Epithelial cell of prostate (primary cell): ENCODE data around the gene MDFIC.

ENCODE experiments used
- DNase-seq: peaks from one replicate; pipeline ENCODE4 v3.0.0-alpha.2; 2011; ENCODE audit warnings: low read depth, low spot score
- H3K27ac ChIP-seq: fragments of 450-650 bp; 2 replicates; pipeline ENCODE4 v1.5.1; 2017; ENCODE audit warnings: mild to moderate bottlenecking

MDFIC gene

DNA sequence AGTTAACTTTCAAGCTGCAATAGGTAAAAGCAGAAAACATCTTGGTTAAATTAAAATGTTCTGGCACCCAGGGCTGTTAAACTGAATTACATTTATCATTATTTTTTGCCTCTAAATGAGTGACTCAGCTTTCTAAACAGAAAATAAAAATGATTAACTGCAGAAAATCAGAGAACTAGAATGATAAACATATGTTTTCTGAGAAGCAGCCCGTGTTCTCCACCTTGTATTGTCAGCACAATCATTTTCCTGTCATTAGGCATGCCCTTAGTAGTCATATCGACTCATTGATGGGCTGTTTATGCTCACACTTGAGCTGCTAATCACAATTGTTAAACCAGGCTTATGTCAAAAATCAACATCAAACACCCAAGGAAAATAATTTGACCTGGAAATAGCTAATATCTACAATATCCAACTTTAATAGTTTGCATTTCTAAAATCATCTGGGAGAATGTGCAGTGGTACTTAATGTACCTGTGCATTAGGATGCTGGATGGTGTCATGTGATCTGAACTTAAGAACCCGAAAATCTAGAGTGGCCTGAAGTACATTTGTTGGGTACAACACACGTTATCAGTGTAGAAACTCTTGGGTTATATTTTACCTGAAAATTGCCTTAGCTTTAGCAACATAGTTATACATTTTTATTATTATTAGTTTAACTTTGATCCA, 2.3 kb downstream of the MDFIC start:
- no peak for DNase-seq
- H3K27ac ChIP-seq: peak overlapping the region; percentile 40

DNA sequence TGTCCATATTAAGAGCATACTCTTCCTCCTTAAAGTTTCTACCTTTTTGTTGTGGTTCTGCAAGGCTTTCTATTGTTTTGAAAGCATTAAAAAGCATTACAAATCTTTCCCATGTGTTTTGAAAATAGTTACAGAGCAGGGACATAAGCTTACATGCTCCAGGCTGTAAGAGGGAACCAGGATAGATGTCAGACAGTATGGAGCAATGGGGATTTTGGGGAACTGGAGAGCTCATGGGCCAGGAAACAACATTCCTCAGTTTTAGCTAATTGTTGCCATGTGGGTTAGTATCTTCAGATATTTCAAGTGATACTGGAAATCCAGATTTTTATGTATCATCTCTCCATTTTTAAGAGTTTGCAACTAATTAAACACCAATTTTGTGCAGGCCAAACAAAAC, 3.5 kb downstream of the MDFIC start:
- no peak overlapping the region for H3K27ac ChIP-seq

DNA sequence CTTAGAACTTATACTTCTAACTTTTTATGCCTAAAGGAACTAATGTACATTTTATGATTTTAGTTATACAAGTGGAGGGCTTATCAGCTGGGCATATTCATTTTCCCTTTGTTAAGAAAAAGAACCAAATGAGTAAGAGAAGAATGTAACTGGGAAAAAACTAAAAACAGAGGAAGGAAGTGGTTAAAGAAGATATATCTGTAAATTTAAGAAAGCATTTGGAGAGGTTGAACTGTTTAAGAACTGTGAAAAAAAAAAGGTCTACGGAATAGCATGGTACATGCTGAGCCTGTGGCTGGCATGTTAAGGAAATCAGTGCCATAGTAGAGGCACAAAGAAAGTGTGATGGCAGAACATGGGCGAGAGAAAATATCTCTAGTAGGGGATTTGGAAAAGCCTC, 6.2 kb downstream of the MDFIC start:
- DNase-seq: no peak
- H3K27ac ChIP-seq: no peak overlapping the region

More for the DNA sequence above, 3.5 kb downstream of the MDFIC start:
- DNase-seq: no peak

DNA sequence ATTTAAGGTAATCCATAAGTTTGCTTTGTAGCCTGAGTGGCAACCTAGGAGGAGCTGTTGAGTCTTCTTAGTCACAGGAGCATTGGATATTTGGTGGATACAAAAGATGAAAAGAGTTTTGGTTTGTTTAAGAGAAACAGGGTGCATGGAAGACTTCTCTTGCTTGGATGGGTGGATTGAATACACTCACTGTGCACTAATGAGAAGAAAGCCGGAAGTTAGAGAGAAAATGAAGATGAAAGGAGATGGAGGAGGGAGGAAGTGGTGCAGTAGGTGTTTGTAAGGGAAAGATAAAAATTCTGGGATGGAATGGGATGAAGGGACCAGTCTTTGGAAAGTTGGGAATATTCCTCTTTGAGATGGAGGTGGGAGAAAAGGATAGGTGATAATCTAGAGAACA, 7.7 kb downstream of the MDFIC start:
- no peak overlapping the region for H3K27ac ChIP-seq

DNA sequence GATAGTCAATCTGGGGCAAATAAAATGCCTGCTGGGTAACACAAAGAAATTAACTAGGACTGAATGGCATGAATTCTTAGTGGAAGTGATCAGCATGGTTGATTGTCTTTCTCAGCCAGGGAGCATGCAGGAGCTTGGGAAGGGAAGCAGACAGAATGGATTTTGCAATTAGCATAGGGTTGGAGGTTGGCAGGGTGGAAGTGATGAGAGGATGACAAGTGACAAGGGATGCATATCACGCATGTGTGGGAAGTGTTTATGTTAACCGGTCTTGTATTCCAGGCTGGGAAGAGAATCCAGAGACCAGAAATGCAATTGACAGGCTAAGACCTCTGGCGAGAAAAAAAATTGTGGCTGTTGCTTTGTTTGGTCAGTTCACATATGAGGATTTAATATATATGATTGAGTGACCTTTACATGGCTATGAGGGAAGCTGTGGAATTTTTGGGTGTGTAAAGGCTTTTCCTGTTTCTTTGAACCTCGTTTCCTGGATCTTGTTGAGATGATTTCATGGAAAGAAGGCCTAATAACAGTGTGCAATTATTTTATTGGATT, 8.3 kb downstream of the MDFIC start:
- no peak for DNase-seq
- H3K27ac ChIP-seq: no peak overlapping the region

More for the DNA sequence above, 7.7 kb downstream of the MDFIC start:
- DNase-seq: no peak

DNA sequence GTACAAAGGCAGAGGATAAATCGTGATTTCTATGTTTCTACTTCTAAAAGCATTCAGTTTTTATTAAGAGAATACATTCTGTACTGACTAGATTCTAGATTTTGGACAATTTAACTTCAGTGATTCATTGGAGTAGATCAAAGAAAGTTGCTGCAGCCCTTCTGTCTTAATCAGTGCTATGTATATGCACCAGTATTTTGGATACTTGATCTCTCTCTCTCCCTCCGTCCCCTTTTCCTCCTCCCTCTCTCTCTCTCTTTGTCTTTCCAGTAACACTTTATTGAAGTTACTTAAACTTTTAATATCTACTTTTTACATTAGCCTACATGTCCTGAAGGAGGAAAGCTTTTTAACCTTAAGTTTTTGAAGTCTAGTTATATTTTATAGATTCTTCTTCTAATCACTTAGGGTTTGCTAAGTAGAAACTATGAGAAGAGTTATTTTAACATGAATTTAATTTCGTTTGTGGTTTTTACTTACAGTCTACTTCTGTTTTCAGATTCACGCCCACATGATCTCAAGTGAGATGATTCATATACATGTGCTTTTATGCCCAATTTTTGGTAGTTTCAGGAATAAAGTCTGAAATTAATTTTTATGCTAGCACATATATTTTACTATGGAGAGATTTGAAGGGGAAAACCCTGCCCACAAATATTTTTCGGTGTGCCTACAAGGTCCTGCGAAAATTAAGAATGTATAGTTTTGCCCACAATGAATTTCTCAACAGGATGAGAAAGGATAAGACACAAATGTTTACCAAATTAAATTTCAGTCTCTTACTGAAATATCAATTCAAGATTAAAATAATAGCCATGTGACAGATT, 9.1 kb downstream of the MDFIC start:
- no peak overlapping the region for H3K27ac ChIP-seq
- no peak for DNase-seq

DNA sequence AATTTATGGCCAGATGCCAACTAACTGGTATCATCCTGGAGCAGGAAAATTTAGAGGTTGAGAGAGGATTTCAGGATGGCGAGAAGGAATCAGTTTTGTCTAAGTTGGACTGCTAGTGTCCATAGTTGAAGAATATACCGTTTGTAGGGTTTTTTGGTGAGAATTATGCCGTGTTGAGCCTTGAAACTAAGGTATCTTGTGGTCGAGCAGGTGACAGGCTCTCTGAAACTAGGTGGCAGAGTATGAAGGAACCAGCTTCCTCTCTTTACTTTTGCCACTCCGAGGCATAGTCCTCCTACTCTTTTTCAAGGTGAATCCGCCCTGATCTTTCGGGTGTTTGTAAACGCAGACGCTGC, 9.7 kb downstream of the MDFIC start:
- H3K27ac ChIP-seq: no peak overlapping the region
- DNase-seq: no peak

DNA sequence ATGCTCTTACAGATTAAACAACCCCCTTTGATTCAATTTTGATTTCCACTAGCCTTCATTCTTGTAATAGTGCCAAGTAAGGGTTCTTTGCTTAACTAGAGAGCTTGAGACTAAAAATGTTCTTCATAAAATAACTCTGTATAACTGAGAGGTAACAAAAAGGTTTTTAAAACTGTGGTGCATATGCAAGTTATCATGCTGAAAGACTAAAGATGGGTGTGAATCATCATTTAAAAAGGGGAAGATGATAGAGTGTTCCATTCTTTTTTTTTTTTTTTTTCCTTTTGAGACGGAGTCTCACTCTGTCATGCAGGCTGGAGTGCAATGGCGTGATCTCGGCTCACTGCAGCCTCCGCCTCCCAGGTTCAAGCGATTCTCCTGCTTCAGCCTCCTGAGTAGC, 11.1 kb downstream of the MDFIC start:
- no peak overlapping the region for H3K27ac ChIP-seq
- no peak for DNase-seq

DNA sequence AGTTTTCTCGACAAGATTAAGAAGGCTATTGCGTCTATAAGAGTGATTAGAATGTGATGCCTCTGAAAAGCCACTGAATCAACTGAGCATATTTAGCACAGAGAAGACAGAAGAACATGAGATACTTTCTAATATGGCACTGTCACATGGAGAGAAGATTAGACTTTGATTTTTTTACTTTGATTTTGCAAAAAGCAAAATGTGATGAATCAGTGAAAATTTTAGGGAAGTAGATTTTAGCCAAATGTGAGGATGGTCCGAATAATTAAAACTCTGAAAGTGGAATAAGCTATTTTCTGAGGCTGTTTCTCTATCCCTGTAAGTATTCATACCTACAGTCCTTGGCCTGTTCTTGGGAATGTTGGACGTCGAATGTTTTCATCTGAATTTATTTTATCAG, 11.8 kb downstream of the MDFIC start:
- no peak for DNase-seq
- no peak overlapping the region for H3K27ac ChIP-seq

DNA sequence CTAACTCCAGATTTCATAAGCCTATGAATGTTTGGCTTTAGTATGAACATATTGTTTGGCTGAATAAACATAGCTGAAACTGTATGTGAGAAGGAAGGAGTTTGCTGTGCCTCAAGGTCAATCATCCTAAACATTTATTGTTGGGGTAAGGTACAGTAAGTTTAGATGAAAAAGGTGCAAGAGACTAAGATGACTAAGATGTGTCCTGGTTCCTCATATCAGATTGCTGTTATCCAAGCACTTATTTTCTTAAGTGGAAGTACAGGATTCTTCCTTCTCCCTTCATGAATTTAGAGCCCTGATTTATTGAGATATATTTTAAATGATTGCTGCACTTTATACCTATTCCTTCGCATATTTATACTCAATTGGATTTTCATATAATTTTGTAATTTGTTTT, 12.2 kb downstream of the MDFIC start:
- no peak for DNase-seq
- H3K27ac ChIP-seq: no peak overlapping the region

DNA sequence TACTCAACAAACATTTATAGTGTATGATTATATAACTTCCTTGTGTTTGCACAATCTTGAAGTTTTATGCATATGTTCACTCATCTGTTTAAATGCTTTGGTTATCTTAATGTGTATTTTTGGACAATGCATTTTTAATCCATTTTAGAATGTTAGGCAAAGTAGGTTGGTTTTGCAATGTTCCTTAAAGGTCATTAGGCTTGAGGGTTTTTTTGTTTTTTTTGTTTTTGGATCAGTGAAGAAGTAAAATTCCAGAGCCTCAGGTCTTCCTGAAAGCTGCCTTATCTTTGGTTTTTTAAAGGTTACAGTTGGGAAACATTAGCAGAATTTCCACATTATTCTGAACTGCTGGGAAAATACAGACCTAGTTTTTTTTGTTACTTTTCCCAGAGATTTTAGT, 12.8 kb downstream of the MDFIC start:
- no peak overlapping the region for H3K27ac ChIP-seq
- DNase-seq: no peak

DNA sequence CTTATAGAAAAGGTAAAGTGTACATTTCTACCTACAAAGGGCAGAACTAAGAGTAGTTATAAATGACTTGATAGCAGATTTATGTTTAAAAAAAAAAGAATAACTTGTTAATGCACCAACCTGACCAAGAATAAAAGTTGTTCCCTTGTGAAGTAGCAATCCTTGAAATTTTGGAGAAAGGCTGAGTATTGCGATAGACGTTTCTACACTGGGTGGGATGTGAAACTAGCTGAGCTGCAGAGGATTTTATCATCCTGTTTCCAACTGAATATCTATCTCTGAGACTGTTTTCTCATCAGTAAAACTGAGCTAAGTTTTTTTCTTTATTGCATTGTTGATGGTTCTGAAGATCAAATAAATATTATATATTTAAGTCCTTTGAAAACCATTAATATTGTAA, 14.6 kb downstream of the MDFIC start:
- no peak for DNase-seq
- H3K27ac ChIP-seq: no peak overlapping the region

DNA sequence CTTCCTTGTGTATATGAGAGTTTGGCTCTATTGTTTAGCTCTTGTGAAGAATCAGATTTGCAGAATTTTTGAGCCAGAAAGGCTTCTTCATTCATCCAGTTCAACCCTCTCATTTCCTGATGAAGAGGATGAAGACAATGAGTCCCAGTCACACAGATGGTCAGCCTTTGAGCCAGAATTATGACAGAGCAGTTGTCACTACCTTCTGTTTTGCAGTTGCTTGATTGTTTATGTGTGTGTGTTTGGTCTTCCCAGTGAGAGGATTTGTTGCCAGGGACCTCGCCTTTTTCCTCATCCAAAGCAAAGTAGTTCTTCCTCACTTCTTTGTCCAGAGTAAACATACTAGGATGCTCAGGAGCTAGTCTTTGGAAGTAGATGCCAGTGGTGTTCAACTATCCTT, 15.6 kb downstream of the MDFIC start:
- DNase-seq: no peak
- no peak overlapping the region for H3K27ac ChIP-seq

DNA sequence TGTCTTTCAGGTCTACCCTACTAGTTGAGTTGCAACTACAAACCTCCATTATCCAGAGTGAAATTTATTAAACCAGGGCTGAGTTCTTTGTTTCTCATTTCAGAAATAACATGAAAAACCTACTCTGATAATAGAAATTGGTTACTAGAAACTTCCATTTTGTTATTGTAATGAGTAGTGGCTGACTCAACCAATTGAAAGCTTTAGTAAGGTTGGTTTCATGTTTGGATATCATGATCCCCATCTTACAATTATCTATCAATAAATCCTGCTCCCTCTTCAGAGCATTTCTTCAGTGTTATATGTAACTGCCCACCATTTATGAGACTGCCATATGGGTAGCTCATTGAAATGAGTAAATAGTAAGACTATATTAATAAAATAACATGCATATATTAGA, 16.9 kb downstream of the MDFIC start:
- no peak overlapping the region for H3K27ac ChIP-seq
- no peak for DNase-seq

DNA sequence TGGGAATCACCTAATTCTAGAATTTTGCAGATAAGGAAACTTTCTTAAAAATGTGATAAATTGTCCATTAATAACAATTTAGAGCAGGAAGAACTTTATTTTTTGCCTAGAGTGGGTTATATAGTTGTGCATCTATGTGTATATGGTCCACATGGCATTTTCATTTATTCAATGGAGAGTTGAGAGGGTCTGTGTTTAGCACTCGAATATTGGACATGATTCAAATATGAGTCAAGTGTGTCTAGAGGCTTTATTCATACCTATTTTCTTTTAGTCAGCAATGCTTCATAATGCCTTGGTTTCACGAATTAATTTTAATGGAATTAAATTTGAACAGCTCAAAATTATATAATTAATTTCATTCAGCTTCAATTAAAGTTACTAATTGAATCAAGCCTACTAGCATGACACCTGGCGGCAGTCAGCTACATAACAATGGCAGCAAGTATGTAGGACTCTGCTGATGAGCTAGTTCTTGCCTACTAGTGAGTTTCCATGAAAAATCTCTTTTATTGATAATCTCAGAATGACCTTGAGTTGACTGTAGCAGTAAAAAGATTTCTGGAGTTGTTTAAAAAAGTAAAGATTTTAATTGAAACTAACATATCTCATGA, 17.7 kb downstream of the MDFIC start:
- H3K27ac ChIP-seq: no peak overlapping the region
- no peak for DNase-seq

DNA sequence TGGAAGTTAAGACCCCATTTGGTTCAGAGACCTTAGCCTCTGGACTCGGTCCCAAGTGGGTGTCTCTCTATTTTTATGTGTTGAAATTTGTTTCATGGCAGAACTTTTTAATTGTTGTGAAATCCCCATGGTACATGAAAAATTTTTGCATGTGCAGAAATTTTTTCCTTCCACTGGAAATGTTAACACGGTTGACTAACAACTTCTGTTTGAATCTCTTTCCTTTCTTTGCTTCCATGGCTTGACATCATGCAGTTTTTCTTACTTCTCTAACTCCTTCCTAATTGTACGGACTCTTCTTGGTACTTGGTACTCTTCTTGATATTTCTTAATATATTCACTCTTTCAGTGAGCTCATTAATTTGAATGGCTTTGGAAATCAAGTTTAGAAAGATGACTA, 18.3 kb downstream of the MDFIC start:
- no peak overlapping the region for H3K27ac ChIP-seq
- no peak for DNase-seq

DNA sequence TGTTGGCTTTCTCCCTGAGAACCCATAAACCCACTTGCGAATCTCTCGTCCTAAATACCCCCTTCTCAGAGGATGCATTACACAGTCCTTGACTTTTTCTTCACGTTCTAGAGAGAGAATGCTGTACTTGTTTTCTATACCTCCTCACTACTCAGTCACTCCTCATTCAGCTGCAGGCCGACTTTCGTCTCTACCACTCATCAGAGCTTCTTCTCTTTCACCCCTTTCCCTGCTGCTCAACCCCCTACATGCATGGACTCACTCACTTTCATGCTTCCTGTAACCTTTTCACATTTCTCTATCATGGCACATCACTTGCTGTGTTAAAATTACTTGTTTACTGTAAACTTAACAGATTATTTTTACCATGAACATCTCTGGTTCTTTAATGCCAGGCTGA, 19.8 kb downstream of the MDFIC start:
- no peak for DNase-seq
- H3K27ac ChIP-seq: no peak overlapping the region

DNA sequence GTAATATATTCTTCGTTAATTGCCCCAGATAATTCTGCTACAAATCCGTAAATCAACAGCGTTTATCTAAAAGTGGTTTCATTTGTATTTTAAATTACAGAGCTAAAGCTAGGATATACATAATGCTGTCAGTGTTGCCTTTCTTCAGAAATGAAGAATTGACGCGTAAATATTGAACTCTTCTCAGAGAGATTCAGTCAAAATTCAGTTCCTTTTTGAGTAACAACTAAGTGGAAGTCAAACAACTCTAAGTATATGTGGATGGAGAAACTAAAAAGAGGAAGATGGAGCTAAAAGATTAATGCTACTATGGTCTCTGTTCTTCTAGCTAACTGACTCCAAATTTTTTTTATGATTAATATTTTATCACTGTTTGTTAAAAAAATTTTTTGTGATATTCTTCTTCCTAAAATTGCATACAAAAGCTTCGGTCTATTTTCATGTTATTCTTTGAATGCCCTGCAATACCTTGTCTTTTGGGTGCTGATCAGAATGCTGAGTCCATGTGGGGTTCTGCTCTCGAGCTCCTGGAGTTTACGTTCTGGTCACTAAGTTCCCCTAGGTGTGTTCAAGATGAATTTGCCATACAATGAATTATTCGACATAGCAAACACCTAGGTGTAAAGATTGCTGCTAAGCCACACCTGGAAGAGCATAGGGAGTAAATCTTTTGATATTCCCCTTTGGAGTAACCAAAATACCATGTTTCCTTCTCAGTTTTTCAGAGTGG, 20.7 kb downstream of the MDFIC start:
- H3K27ac ChIP-seq: no peak overlapping the region
- DNase-seq: no peak

DNA sequence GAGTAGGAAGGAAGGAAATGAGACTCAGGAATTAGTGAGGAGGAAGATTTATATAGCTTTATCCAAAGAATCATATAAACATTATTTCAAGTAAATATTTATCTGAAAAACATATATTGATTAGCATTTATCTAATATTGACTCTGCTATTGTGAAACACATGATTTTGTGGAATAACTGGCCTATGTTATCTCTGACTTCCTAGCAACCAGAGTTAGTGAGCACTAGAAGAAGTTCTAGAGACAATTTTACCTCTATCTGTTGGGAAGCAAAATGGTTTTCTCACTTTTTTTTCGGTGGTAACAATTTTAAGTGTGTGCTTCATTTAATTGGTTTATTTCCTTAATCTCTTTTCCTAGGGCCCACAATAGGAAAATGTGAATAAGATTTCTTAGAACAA, 21.6 kb downstream of the MDFIC start:
- no peak for DNase-seq
- no peak overlapping the region for H3K27ac ChIP-seq

DNA sequence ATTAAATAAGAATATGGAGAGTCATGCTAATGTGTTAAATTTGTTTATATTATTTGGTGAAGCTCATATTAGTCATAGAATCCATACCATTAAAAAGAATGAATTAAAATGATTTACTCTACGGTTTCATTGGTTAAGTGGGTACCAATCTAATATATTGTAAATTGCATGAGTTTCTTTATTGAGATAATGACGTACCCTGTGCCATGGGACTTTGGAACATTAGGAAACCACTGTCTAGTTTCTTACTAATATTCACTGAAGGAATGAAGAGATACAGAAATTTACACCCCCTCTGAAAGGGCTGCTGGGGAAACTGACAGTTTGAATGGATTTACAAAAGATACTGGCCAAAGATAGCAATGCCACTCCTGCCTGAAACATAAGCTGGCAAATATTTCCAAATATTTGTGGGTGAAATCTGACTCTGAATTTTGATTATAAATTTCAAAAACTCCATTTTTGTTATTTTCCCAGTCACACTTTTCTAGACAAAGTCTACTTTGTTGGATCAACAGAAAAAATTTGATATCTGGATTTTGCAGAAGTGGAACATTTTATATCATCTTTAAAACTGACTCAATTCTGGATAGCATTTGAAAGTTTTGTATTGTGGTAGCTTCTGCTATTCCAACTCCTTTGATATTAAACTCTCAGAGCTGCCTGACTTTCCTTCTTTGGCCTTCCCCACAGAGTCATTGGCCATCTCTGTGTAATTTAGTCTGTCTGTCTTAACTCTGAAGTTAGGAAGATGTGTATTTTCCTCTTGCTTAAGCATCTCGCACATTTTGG, 22.3 kb downstream of the MDFIC start:
- H3K27ac ChIP-seq: no peak overlapping the region
- no peak for DNase-seq
